ENCODE results near the gene ZNF697. TPM values are rescaled to one million over a fixed set of nuclear protein-coding genes. Genes with fewer than 3 reads are reported as not detected.

ZNF697 gene
- total RNA-seq, 1 experiment from 2014 or later = 18.0 TPM

GRCh38 chr1:119593805-119594204, 54.3 kb downstream of the ZNF697 start (continued):
- TF ChIP-seq ERG (CRISPR knock-in tag; IDR thresholded peaks at IDR 0.05) = no peak
- no peak for TF ChIP-seq ELF4 (CRISPR knock-in tag; IDR thresholded peaks at IDR 0.05; ENCODE audit: low read depth)

DNA sequence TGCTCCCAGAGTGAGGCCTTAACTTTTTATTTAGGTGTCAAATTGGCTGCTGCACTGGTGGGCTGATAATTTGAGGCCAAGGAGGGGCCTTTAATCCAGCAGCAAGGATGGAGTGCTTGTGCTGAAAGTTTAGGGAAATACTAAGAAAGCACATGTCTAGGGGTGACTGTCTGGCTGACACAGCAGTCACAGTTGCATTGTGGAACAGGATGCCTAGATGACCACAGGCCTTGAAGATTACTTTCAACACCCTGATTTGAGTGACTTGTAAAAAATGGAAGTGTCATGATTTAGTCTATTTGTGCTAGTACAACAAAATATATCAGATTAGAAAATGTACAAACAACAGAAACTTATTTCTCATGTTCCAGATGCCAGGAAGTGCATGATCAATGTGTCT, 57.7 kb downstream of the ZNF697 start:
- ATAC-seq = no peak
- POLR2A ChIA-PET = no interaction called here
- H3K27ac Mint-ChIP-seq = no peak overlapping the region

More for the DNA sequence above, 57.7 kb downstream of the ZNF697 start:
- Mint-ChIP-seq H3K27me3 (ENCODE audit: low read depth) (no peaks in the 10 kb centered on the region), H3K4me1 (no peaks in the 10 kb centered on the region), H3K4me3 (no peak overlapping the region), H3K36me3 (no peaks in the 10 kb centered on the region), H3K9me3 (no peaks in the 10 kb centered on the region)
- CTCF ChIA-PET = no interaction called here
- TF ChIP-seq, protein P1, sequence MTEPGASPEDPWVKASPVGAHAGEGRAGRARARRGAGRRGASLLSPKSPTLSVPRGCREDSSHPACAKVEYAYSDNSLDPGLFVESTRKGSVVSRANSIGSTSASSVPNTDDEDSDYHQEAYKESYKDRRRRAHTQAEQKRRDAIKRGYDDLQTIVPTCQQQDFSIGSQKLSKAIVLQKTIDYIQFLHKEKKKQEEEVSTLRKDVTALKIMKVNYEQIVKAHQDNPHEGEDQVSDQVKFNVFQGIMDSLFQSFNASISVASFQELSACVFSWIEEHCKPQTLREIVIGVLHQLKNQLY (CRISPR knock-in tag; IDR thresholded peaks at IDR 0.05) = no peak
- no peak for TF ChIP-seq MXD4 (CRISPR knock-in tag; IDR thresholded peaks at IDR 0.05; ENCODE audit: borderline replicate concordance)
- no peak for TF ChIP-seq ZNF263 (CRISPR knock-in tag; IDR thresholded peaks at IDR 0.05; ENCODE audit: low read depth)
- TF ChIP-seq ZNF671 (CRISPR knock-in tag; IDR thresholded peaks at IDR 0.05) = no peak
- TF ChIP-seq CDX4 (CRISPR knock-in tag; IDR thresholded peaks at IDR 0.05; ENCODE audit: borderline replicate concordance) = no peak
- TF ChIP-seq ELF4 (CRISPR knock-in tag; IDR thresholded peaks at IDR 0.05; ENCODE audit: low read depth) = no peak
- TF ChIP-seq FOXP1 (CRISPR knock-in tag; IDR thresholded peaks at IDR 0.05; ENCODE audit: borderline replicate concordance) = no peak
- TF ChIP-seq ATF1 (CRISPR knock-in tag; IDR thresholded peaks at IDR 0.05) = no peak
- TF ChIP-seq NR1H2 (CRISPR knock-in tag; IDR thresholded peaks at IDR 0.05) = no peak
- TF ChIP-seq AR (CRISPR knock-in tag; IDR thresholded peaks at IDR 0.05) = no peak
- no peak for TF ChIP-seq ZNF512 (CRISPR knock-in tag; IDR thresholded peaks at IDR 0.05; ENCODE audit: borderline replicate concordance)
- TF ChIP-seq, protein P2, sequence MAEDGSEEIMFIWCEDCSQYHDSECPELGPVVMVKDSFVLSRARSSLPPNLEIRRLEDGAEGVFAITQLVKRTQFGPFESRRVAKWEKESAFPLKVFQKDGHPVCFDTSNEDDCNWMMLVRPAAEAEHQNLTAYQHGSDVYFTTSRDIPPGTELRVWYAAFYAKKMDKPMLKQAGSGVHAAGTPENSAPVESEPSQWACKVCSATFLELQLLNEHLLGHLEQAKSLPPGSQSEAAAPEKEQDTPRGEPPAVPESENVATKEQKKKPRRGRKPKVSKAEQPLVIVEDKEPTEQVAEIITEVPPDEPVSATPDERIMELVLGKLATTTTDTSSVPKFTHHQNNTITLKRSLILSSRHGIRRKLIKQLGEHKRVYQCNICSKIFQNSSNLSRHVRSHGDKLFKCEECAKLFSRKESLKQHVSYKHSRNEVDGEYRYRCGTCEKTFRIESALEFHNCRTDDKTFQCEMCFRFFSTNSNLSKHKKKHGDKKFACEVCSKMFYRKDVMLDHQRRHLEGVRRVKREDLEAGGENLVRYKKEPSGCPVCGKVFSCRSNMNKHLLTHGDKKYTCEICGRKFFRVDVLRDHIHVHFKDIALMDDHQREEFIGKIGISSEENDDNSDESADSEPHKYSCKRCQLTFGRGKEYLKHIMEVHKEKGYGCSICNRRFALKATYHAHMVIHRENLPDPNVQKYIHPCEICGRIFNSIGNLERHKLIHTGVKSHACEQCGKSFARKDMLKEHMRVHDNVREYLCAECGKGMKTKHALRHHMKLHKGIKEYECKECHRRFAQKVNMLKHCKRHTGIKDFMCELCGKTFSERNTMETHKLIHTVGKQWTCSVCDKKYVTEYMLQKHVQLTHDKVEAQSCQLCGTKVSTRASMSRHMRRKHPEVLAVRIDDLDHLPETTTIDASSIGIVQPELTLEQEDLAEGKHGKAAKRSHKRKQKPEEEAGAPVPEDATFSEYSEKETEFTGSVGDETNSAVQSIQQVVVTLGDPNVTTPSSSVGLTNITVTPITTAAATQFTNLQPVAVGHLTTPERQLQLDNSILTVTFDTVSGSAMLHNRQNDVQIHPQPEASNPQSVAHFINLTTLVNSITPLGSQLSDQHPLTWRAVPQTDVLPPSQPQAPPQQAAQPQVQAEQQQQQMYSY (CRISPR knock-in tag; IDR thresholded peaks at IDR 0.05) = no peak
- no peak for TF ChIP-seq EMX1 (CRISPR knock-in tag; IDR thresholded peaks at IDR 0.05)
- TF ChIP-seq TP53 (CRISPR knock-in tag; IDR thresholded peaks at IDR 0.05) = no peak
- DNase-seq (ENCODE audit: low spot score) = no peak
